ENCODE data around the gene UNC93B1.
A peak's percentile ranks its signal among the peaks of the same experiment; 100 is the strongest.

The UNC93B1 gene, protein sequence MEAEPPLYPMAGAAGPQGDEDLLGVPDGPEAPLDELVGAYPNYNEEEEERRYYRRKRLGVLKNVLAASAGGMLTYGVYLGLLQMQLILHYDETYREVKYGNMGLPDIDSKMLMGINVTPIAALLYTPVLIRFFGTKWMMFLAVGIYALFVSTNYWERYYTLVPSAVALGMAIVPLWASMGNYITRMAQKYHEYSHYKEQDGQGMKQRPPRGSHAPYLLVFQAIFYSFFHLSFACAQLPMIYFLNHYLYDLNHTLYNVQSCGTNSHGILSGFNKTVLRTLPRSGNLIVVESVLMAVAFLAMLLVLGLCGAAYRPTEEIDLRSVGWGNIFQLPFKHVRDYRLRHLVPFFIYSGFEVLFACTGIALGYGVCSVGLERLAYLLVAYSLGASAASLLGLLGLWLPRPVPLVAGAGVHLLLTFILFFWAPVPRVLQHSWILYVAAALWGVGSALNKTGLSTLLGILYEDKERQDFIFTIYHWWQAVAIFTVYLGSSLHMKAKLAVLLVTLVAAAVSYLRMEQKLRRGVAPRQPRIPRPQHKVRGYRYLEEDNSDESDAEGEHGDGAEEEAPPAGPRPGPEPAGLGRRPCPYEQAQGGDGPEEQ

DNA sequence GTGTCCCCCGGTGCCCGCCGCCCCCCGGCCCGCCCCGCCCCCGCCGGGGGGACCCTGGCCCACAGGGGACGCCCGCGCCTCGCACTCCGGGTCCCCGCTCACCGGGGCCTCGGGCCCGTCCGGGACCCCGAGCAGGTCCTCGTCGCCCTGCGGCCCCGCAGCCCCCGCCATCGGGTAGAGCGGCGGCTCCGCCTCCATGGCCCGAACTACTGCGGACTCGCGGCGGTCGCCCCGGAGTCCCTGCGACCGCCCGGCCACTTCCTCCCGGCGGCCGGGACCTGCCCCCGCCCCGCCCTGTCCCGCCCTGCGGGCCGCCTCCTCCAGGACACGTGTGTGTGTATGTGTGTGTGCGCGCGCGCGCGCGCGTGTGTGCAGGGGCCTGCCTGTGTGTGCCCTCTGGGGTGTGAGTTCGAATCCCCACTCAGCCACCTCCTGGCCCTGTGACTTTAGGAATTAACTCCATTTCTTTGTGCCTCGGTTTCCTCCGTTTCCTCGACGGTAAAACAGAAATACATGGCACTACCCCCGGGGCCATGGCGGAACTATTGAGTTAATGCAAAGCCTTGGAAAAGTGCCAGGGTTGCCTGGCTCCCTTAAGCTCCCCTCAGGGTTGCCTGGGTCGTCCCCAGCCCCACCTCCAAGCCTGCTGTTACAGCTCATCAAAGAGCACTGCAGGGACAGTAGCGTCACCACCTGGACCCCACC, at the start of gene UNC93B1:
UNC93B1 (minus strand) TSS at position 252 of the 705 bp plus-strand sequence; CDS start at position 198, 54 bp downstream.
- DNase-seq = peak; percentile 84
- in situ Hi-C loops (cut with MboI; ENCODE audit: low pct_unique_long_range_greater_than_20kb, low sequenced_read_pairs) = no loop called here

- in situ Hi-C loops (cut with MboI; ENCODE audit: low pct_unique_long_range_greater_than_20kb, low sequenced_read_pairs) = no loop called here
- no peak for DNase-seq
These were observed 49.2 kb upstream of the UNC93B1 start for GRCh38 chr11:68053117-68053516.

GRCh38 chr11:68052137-68052873, 48.4 kb upstream of the UNC93B1 start:
- in situ Hi-C loops (cut with MboI; ENCODE audit: low pct_unique_long_range_greater_than_20kb, low sequenced_read_pairs) = no loop called here
- DNase-seq = no peak

DNA sequence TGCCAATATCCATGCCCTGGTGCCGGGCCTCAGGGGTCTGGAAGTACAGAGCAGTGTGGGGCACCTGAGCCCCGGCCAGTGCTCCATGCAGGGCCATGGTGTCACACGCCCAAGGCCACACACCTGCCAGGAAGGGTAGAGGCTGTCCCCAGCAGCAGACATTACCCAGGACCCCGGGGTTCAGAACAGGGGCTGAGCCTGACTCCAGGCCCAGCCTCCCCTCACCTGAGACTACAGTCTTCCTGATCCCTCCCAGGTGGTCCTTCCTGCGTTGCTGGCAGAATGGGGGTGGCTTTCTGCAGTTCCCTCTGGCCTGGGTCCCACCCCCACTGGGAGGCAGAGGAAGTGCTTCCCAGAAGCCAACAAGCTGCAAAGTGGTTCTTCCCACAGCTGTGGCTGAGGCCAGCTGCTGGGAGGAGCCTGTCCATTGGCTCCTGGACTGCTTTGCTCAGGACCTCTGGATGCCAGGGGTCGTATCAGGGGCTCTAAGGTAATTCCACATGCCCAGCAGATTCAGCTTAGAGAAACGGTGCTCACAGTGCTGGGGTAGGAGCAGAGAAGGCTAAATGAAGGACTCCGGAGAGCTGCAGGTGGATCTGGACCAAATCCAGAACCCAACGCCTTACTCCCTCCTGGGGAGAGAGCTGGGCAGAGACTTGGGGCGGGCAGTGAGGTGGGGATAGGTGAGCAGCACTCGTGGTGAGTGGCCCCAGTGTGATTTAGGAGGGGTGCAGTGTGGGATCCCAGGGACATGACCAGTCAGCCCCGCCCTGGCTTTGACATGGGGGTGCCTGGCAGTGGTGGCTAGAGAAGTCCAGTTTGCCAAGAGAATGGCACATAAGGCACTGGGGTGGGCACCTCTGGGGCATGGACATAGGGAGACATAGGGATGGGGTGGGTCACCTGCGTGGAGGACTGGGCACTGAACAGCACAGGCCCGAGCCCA, 47.6 kb upstream of the UNC93B1 start:
- in situ Hi-C loops (cut with MboI; ENCODE audit: low pct_unique_long_range_greater_than_20kb, low sequenced_read_pairs) = no loop called here
- DNase-seq = no peak

- in situ Hi-C loops (cut with MboI; ENCODE audit: low pct_unique_long_range_greater_than_20kb, low sequenced_read_pairs) = no loop called here
- no peak for DNase-seq
These were observed 46.5 kb upstream of the UNC93B1 start for GRCh38 chr11:68050371-68050841.

- in situ Hi-C loops (cut with MboI; ENCODE audit: low pct_unique_long_range_greater_than_20kb, low sequenced_read_pairs) = no loop called here
- no peak for DNase-seq
These were observed 45.8 kb upstream of the UNC93B1 start for GRCh38 chr11:68049509-68050370.

- DNase-seq = no peak
- in situ Hi-C loops (cut with MboI; ENCODE audit: low pct_unique_long_range_greater_than_20kb, low sequenced_read_pairs) = no loop called here
These were observed 45.0 kb upstream of the UNC93B1 start for GRCh38 chr11:68048681-68049508.

- in situ Hi-C loops (cut with MboI; ENCODE audit: low pct_unique_long_range_greater_than_20kb, low sequenced_read_pairs) = no loop called here
- no peak for DNase-seq
These were observed 43.8 kb upstream of the UNC93B1 start for GRCh38 chr11:68047437-68048290.

- in situ Hi-C loops (cut with MboI; ENCODE audit: low pct_unique_long_range_greater_than_20kb, low sequenced_read_pairs) = no loop called here
- no peak for DNase-seq
These were observed 41.0 kb upstream of the UNC93B1 start for GRCh38 chr11:68044898-68045351.

DNA sequence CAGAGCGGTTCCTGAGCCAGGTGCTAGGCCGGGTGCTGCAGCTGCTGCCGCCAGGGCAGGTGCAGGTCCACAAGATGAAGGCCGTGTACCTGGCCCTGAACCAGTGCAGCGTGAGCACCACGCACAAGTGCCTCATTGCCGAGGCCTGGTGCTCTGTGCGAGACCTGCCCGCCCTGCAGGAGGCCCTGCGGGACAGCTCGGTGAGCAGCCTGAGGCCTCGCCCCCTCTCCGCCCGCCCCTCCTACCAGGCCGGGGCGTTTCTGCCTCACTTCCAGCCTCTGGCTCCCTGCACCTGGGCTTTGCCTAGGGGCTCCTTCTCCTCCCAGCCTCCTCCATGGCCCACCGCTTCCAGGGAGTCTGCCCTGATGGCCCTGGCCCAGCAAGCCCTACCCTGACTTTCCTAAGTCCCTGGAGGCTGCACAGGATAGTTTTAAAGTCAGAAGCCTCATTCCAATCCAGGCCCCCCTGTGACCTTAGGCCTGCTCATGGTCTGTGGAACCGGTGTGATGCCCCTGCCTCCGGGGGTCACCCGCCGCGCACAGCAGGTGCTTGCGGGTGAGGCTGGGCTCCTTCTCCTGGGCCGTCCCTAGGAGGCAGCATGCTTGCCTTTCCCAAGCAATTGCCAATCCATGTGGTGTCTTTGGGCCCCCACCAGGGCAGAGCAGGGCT, 40.4 kb upstream of the UNC93B1 start:
- in situ Hi-C loops (cut with MboI; ENCODE audit: low pct_unique_long_range_greater_than_20kb, low sequenced_read_pairs) = no loop called here
- no peak for DNase-seq

- DNase-seq = no peak
- in situ Hi-C loops (cut with MboI; ENCODE audit: low pct_unique_long_range_greater_than_20kb, low sequenced_read_pairs) = no loop called here
These were observed 39.6 kb upstream of the UNC93B1 start for GRCh38 chr11:68043349-68044144.

DNA sequence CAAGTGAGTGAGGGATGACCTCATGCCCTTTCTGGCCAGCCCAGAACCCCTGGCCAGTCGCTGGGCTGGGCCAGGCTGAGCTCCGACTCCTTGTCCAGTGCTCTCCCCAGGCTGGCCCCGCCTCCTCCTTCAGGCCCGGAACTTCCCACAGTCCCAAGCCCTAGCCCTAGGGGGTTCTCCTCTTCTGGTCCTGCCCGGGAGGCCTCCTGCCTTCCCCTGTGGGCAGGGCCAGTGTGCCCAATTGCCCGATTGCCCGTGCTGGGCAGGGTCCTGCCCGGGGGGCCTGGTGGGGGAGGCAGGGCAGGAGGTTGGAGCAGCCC, 39.1 kb upstream of the UNC93B1 start:
- DNase-seq = no peak
- in situ Hi-C loops (cut with MboI; ENCODE audit: low pct_unique_long_range_greater_than_20kb, low sequenced_read_pairs) = no loop called here

GRCh38 chr11:68042219-68043028, 38.5 kb upstream of the UNC93B1 start:
- in situ Hi-C loops (cut with MboI; ENCODE audit: low pct_unique_long_range_greater_than_20kb, low sequenced_read_pairs) = no loop called here
- no peak for DNase-seq

All from KBM-7 (cell line).